Endothelial cell (in vitro differentiated cells): ENCODE results near the gene TBXA2R. TPM values are rescaled to one million over a fixed set of nuclear protein-coding genes. Genes with fewer than 3 reads are reported as not detected.

Source experiments
- DNase-seq: peaks from one replicate; pipeline ENCODE4 v3.0.0; 2021; ENCODE audit warnings: low spot score
- H3K27ac Mint-ChIP-seq: one replicate; pipeline ENCODE4 v1.8.0; 2021; ENCODE audit warnings: mixed read lengths, inconsistent platforms; ENCODE audit not compliant: unreplicated experiment
- H3K27me3 Mint-ChIP-seq: one replicate; pipeline ENCODE4 v1.8.0; 2021; ENCODE audit warnings: mild to moderate bottlenecking, moderate library complexity, mixed read lengths, inconsistent platforms; ENCODE audit not compliant: unreplicated experiment
- H3K36me3 Mint-ChIP-seq: one replicate; pipeline ENCODE4 v1.8.0; 2021; ENCODE audit warnings: mild to moderate bottlenecking, low read depth, mixed read lengths, inconsistent platforms; ENCODE audit not compliant: unreplicated experiment
- H3K4me1 Mint-ChIP-seq: one replicate; pipeline ENCODE4 v1.8.0; 2021; ENCODE audit warnings: mild to moderate bottlenecking, mixed read lengths, inconsistent platforms; ENCODE audit not compliant: unreplicated experiment
- H3K4me3 Mint-ChIP-seq: one replicate; pipeline ENCODE4 v1.8.0; 2021; ENCODE audit warnings: mild to moderate bottlenecking, mixed read lengths, inconsistent platforms; ENCODE audit not compliant: unreplicated experiment
- H3K9me3 Mint-ChIP-seq: one replicate; pipeline ENCODE4 v1.8.0; 2021; ENCODE audit warnings: mixed read lengths, inconsistent platforms; ENCODE audit not compliant: unreplicated experiment
- CTCF ChIP-seq: fragments of 200-600 bp; sonication (generic); IDR thresholded peaks from one replicate; pipeline ENCODE4 v1.5.0; 2021; ENCODE audit warnings: antibody characterized with exemption; ENCODE audit not compliant: unreplicated experiment
- total RNA-seq: library from RNA; stranded (reverse); fragmentation: NEBNext Ultra II Directional; extraction: Animal tissue kit (Norgen Biotek cat#: 25700); gene quantifications from one replicate; pipeline ENCODE4 v1.2.1, GENCODE V29; 2021; ENCODE audit not compliant: unreplicated experiment

TBXA2R gene
- total RNA-seq, 1 donor from 2014 or later: 7.3 TPM

- TF ChIP-seq CTCF: no peak
- peaks cover 4% of the 10 kb centered on the region for H3K27me3 Mint-ChIP-seq
- DNase-seq: no peak
- H3K4me1 Mint-ChIP-seq: no peaks in the 10 kb centered on the region
- H3K36me3 Mint-ChIP-seq: peaks cover 8% of the 10 kb centered on the region
- H3K4me3 Mint-ChIP-seq: no peak overlapping the region
- no peak overlapping the region for H3K27ac Mint-ChIP-seq
- no peaks in the 10 kb centered on the region for H3K9me3 Mint-ChIP-seq
Measured at GRCh38 chr19:3619631-3620012, 12.9 kb upstream of the TBXA2R start.

- no peak for TF ChIP-seq CTCF
- H3K36me3 Mint-ChIP-seq: peaks cover 8% of the 10 kb centered on the region
- no peaks in the 10 kb centered on the region for H3K9me3 Mint-ChIP-seq
- no peaks in the 10 kb centered on the region for H3K4me1 Mint-ChIP-seq
- no peak for DNase-seq
- H3K27me3 Mint-ChIP-seq: peaks cover 4% of the 10 kb centered on the region
- H3K4me3 Mint-ChIP-seq: no peak overlapping the region
- no peak overlapping the region for H3K27ac Mint-ChIP-seq
Measured at GRCh38 chr19:3618811-3619630, 12.3 kb upstream of the TBXA2R start.

- Mint-ChIP-seq H3K4me3 (no peak overlapping the region), H3K27ac (no peak overlapping the region)
- DNase-seq: peak; percentile 67
Measured at GRCh38 chr19:3618144-3618810, 11.6 kb upstream of the TBXA2R start.

GRCh38 chr19:3617463-3617862, 10.8 kb upstream of the TBXA2R start:
- peaks cover 4% of the 10 kb centered on the region for H3K36me3 Mint-ChIP-seq
- DNase-seq: no peak
- H3K4me1 Mint-ChIP-seq: no peaks in the 10 kb centered on the region
- peaks cover 6% of the 10 kb centered on the region for H3K27me3 Mint-ChIP-seq
- peak overlapping the region; percentile 42 for H3K27ac Mint-ChIP-seq
- no peaks in the 10 kb centered on the region for H3K9me3 Mint-ChIP-seq
- H3K4me3 Mint-ChIP-seq: no peak overlapping the region
- TF ChIP-seq CTCF: no peak

More at GRCh38 chr19:3618144-3618810, 11.6 kb upstream of the TBXA2R start:
- peaks cover 8% of the 10 kb centered on the region for H3K27me3 Mint-ChIP-seq
- TF ChIP-seq CTCF: peak; percentile 93
- H3K4me1 Mint-ChIP-seq: no peaks in the 10 kb centered on the region
- H3K36me3 Mint-ChIP-seq: peaks cover 8% of the 10 kb centered on the region
- H3K9me3 Mint-ChIP-seq: no peaks in the 10 kb centered on the region
